Kidney (tissue), 14 donors: ENCODE measurements around the gene GJB2. TPM values are rescaled to one million over a fixed set of nuclear protein-coding genes. Genes with fewer than 3 reads are reported as not detected.
A peak's percentile ranks its signal among the peaks of the same experiment; 100 is the strongest.

Experiments
- DNase-seq, 5 donors: peaks; one replicate each; pipeline ENCODE4 v3.0.0-alpha.2; 2013 to 2020
- FAIRE-seq: peaks from 2 replicates; lab custom pipeline; 2012; peaks lifted over from hg19 to GRCh38; lab: Jason Lieb, UNC
- H3K27ac ChIP-seq, 2 donors: one replicate each; pipeline ENCODE4 v1.7.0; 2013; ENCODE audit warnings: low read depth in 2 of 2, low read length in 2 of 2, inconsistent platforms in 1 of 2
- H3K27me3 ChIP-seq: one replicate; pipeline ENCODE4 v1.7.1; 2013; ENCODE audit warnings: low read length, inconsistent platforms; ENCODE audit not compliant: control insufficient read depth, insufficient read depth
- H3K36me3 ChIP-seq, 3 donors: one replicate each; pipeline versions ENCODE4 v1.7.0 to v1.7.1; 2013; ENCODE audit warnings: low read length in 3 of 3, control low read depth in 1 of 3, inconsistent platforms in 1 of 3; ENCODE audit not compliant: insufficient read depth in 3 of 3, control insufficient read depth in 2 of 3
- H3K4me1 ChIP-seq, 3 donors: one replicate each; pipeline versions ENCODE4 v1.7.0 to v1.7.1; 2013; ENCODE audit warnings: low read length in 3 of 3, inconsistent platforms in 1 of 3, low read depth in 1 of 3; ENCODE audit not compliant: control insufficient read depth in 2 of 3, insufficient read depth in 2 of 3
- H3K4me3 ChIP-seq, 3 donors: one replicate each; pipeline versions ENCODE4 v1.7.0 to v1.8.1; 2013; ENCODE audit warnings: low read length in 3 of 3, control low read depth in 1 of 3, inconsistent platforms in 1 of 3
- H3K9ac ChIP-seq, 3 donors: one replicate each; pipeline versions ENCODE4 v1.7.0 to v1.7.1; 2013; ENCODE audit warnings: low read length in 3 of 3, control low read depth in 1 of 3, inconsistent platforms in 1 of 3
- H3K9me3 ChIP-seq, 3 donors: one replicate each; pipeline versions ENCODE4 v1.7.0 to v1.7.1; 2013; ENCODE audit warnings: low read length in 3 of 3, control low read depth in 1 of 3, inconsistent platforms in 1 of 3; ENCODE audit not compliant: control insufficient read depth in 2 of 3, insufficient read depth in 1 of 3
- CTCF ChIP-seq: IDR thresholded peaks from 3 replicates; pipeline ENCODE4 v1.5.1; 2012; ENCODE audit warnings: mild to moderate bottlenecking, moderate library complexity, borderline replicate concordance; ENCODE audit not compliant: insufficient read depth; ENCODE audit errors: extremely low read depth
- intact Hi-C: fragments of 100-400 bp; cut with DNase I; formaldehyde crosslinking; loops from one replicate; pipeline ENCODE4 v1.11.1; 2022
- polyA plus RNA-seq: library from polyadenylated mRNA; stranded (reverse); fragments of 350-450 nt; fragmentation: Illumina TruSeq; extraction: RNeasy Lipid Tissue Mini Kit (QIAGEN cat#74804); gene quantifications from one replicate; pipeline ENCODE4 v1.2.3, GENCODE V29; 2014; ENCODE audit warnings: low read depth, low replicate concordance; ENCODE audit not compliant: insufficient read depth
- total RNA-seq: library from RNA; stranded (reverse); fragmentation: NEBNext Ultra II Directional; extraction: Animal tissue kit (Norgen Biotek cat#: 25700); gene quantifications from one replicate; pipeline ENCODE4 v1.2.1, GENCODE V29; 2021
- donor health status: control.
- donor health status: control.
- donor health status: control.
- donor health status: control.
- donor health status: control.
- donor health status: DM: yes; HTN: yes; CAD: no.
- donor health status: Normal renal cell carcinoma (clear cell type).

The GJB2 gene
- total and polyA plus RNA-seq, 2 donors from 2014 or later = 5.0 to 13.1 TPM

GRCh38 chr13:20151612-20152011 is 41.1 kb downstream of the GJB2 start:
- Histone ChIP-seq H3K9me3 (no peaks in the 10 kb centered on the region), H3K9ac (no peak overlapping the region), H3K27me3 (no peaks in the 10 kb centered on the region), H3K27ac (no peak overlapping the region), H3K4me1 (no peaks in the 10 kb centered on the region), H3K4me3 (no peak overlapping the region), H3K36me3 (no peaks in the 10 kb centered on the region)
- intact Hi-C loops = no loop called here
- peak in 1 of 5 donors; percentile 61 for DNase-seq
- no peak for TF ChIP-seq CTCF
- FAIRE-seq = no peak

- H3K27ac ChIP-seq = no peak overlapping the region
- no peak for FAIRE-seq
- no peaks in the 10 kb centered on the region for H3K4me1 ChIP-seq
- no peaks in the 10 kb centered on the region for H3K27me3 ChIP-seq
- no peak for TF ChIP-seq CTCF
- H3K36me3 ChIP-seq = no peaks in the 10 kb centered on the region
- H3K9me3 ChIP-seq = no peaks in the 10 kb centered on the region
- no peak overlapping the region for H3K4me3 ChIP-seq
- no peak overlapping the region for H3K9ac ChIP-seq
- intact Hi-C loops = no loop called here
- no peak for DNase-seq
Measured at GRCh38 chr13:20151016-20151415, 41.7 kb downstream of the GJB2 start.

- Histone ChIP-seq H3K9me3 (no peaks in the 10 kb centered on the region), H3K36me3 (no peaks in the 10 kb centered on the region), H3K9ac (no peak overlapping the region), H3K27me3 (no peaks in the 10 kb centered on the region), H3K27ac (no peak overlapping the region), H3K4me1 (no peaks in the 10 kb centered on the region), H3K4me3 (no peak overlapping the region)
- no peak for TF ChIP-seq CTCF
- FAIRE-seq (no peak), DNase-seq (no peak)
- intact Hi-C loops = no loop called here
Measured at GRCh38 chr13:20150561-20150960, 42.2 kb downstream of the GJB2 start.

GRCh38 chr13:20149762-20150161 is 43.0 kb downstream of the GJB2 start:
- TF ChIP-seq CTCF = no peak
- intact Hi-C loops = no loop called here
- H3K27ac ChIP-seq = no peak overlapping the region
- H3K9ac ChIP-seq = no peak overlapping the region
- FAIRE-seq (no peak), DNase-seq (no peak)
- H3K27me3 ChIP-seq = no peaks in the 10 kb centered on the region
- no peaks in the 10 kb centered on the region for H3K36me3 ChIP-seq
- no peaks in the 10 kb centered on the region for H3K4me1 ChIP-seq
- H3K9me3 ChIP-seq = no peaks in the 10 kb centered on the region
- H3K4me3 ChIP-seq = no peak overlapping the region
